ENCODE data around the gene SPATA6L.

Gene SPATA6L

GRCh38 chr9:4579001-4579400 is 87.3 kb downstream of the SPATA6L start:
- Mint-ChIP-seq H3K4me3 (no peak overlapping the region), H3K27me3 (no peaks in the 10 kb centered on the region), H3K36me3 (ENCODE audit: low read depth) (no peaks in the 10 kb centered on the region), H3K4me1 (ENCODE audit: low read depth) (no peaks in the 10 kb centered on the region), H3K9me3 (no peaks in the 10 kb centered on the region), H3K27ac (no peak overlapping the region)
- intact Hi-C loops (cut with micrococcal nuclease), result no loop called here

GRCh38 chr9:4576448-4576847 is 89.8 kb downstream of the SPATA6L start:
- Mint-ChIP-seq H3K27ac (no peak overlapping the region), H3K9me3 (no peaks in the 10 kb centered on the region), H3K4me3 (no peak overlapping the region), H3K4me1 (ENCODE audit: low read depth) (no peaks in the 10 kb centered on the region), H3K27me3 (no peaks in the 10 kb centered on the region), H3K36me3 (ENCODE audit: low read depth) (no peaks in the 10 kb centered on the region)
- intact Hi-C loops (cut with micrococcal nuclease), result no loop called here

- H3K4me3 Mint-ChIP-seq, result no peak overlapping the region
- H3K27ac Mint-ChIP-seq, result no peak overlapping the region
- H3K4me1 Mint-ChIP-seq (ENCODE audit: low read depth), result no peaks in the 10 kb centered on the region
- no peaks in the 10 kb centered on the region for H3K36me3 Mint-ChIP-seq (ENCODE audit: low read depth)
- H3K9me3 Mint-ChIP-seq, result no peaks in the 10 kb centered on the region
- intact Hi-C loops (cut with micrococcal nuclease), result no loop called here
- H3K27me3 Mint-ChIP-seq, result no peaks in the 10 kb centered on the region
Measured at GRCh38 chr9:4575997-4576396, 90.3 kb downstream of the SPATA6L start.

GRCh38 chr9:4574657-4575243 is 91.5 kb downstream of the SPATA6L start:
- Mint-ChIP-seq H3K4me3 (no peak overlapping the region), H3K4me1 (ENCODE audit: low read depth) (no peaks in the 10 kb centered on the region), H3K36me3 (ENCODE audit: low read depth) (no peaks in the 10 kb centered on the region), H3K27ac (no peak overlapping the region), H3K9me3 (no peaks in the 10 kb centered on the region), H3K27me3 (no peaks in the 10 kb centered on the region)
- intact Hi-C loops (cut with micrococcal nuclease), result no loop called here

- Mint-ChIP-seq H3K4me1 (ENCODE audit: low read depth) (no peaks in the 10 kb centered on the region), H3K27me3 (no peaks in the 10 kb centered on the region), H3K9me3 (no peaks in the 10 kb centered on the region), H3K27ac (no peak overlapping the region), H3K36me3 (ENCODE audit: low read depth) (no peaks in the 10 kb centered on the region), H3K4me3 (no peak overlapping the region)
- intact Hi-C loops (cut with micrococcal nuclease), result no loop called here
Measured at GRCh38 chr9:4573634-4574389, 92.5 kb downstream of the SPATA6L start.

- Mint-ChIP-seq H3K27ac (no peak overlapping the region), H3K4me1 (ENCODE audit: low read depth) (no peaks in the 10 kb centered on the region), H3K4me3 (no peak overlapping the region), H3K27me3 (no peaks in the 10 kb centered on the region), H3K9me3 (no peaks in the 10 kb centered on the region), H3K36me3 (ENCODE audit: low read depth) (no peaks in the 10 kb centered on the region)
- intact Hi-C loops (cut with micrococcal nuclease), result no loop called here
Measured at GRCh38 chr9:4573176-4573575, 93.1 kb downstream of the SPATA6L start.

- Mint-ChIP-seq H3K36me3 (ENCODE audit: low read depth) (no peaks in the 10 kb centered on the region), H3K4me3 (no peak overlapping the region), H3K9me3 (no peaks in the 10 kb centered on the region), H3K27me3 (peaks cover 2% of the 10 kb centered on the region), H3K4me1 (ENCODE audit: low read depth) (no peaks in the 10 kb centered on the region), H3K27ac (no peak overlapping the region)
- intact Hi-C loops (cut with micrococcal nuclease), result no loop called here
Measured at GRCh38 chr9:4572184-4572826, 94.0 kb downstream of the SPATA6L start.

GRCh38 chr9:4569101-4569500 is 97.2 kb downstream of the SPATA6L start:
- no peaks in the 10 kb centered on the region for H3K4me1 Mint-ChIP-seq (ENCODE audit: low read depth)
- no peaks in the 10 kb centered on the region for H3K36me3 Mint-ChIP-seq (ENCODE audit: low read depth)
- H3K27me3 Mint-ChIP-seq, result peaks cover 2% of the 10 kb centered on the region
- intact Hi-C loops (cut with micrococcal nuclease), result no loop called here
- H3K9me3 Mint-ChIP-seq, result peaks cover 10% of the 10 kb centered on the region
- H3K4me3 Mint-ChIP-seq, result no peak overlapping the region
- H3K27ac Mint-ChIP-seq, result no peak overlapping the region

GRCh38 chr9:4567601-4568000 is 98.7 kb downstream of the SPATA6L start:
- intact Hi-C loops (cut with micrococcal nuclease), result no loop called here
- Mint-ChIP-seq H3K4me3 (no peak overlapping the region), H3K9me3 (peaks cover 10% of the 10 kb centered on the region), H3K27ac (no peak overlapping the region), H3K27me3 (peaks cover 2% of the 10 kb centered on the region), H3K36me3 (ENCODE audit: low read depth) (no peaks in the 10 kb centered on the region), H3K4me1 (ENCODE audit: low read depth) (no peaks in the 10 kb centered on the region)

- peaks cover 10% of the 10 kb centered on the region for H3K9me3 Mint-ChIP-seq
- no peak overlapping the region for H3K27ac Mint-ChIP-seq
- no peaks in the 10 kb centered on the region for H3K4me1 Mint-ChIP-seq (ENCODE audit: low read depth)
- intact Hi-C loops (cut with micrococcal nuclease), result no loop called here
- H3K4me3 Mint-ChIP-seq, result no peak overlapping the region
- no peaks in the 10 kb centered on the region for H3K36me3 Mint-ChIP-seq (ENCODE audit: low read depth)
- peaks cover 2% of the 10 kb centered on the region for H3K27me3 Mint-ChIP-seq
Measured at GRCh38 chr9:4566806-4567205, 99.5 kb downstream of the SPATA6L start.

- Mint-ChIP-seq H3K27ac (no peak overlapping the region), H3K27me3 (peaks cover 2% of the 10 kb centered on the region), H3K36me3 (ENCODE audit: low read depth) (no peaks in the 10 kb centered on the region), H3K4me3 (no peak overlapping the region), H3K4me1 (ENCODE audit: low read depth) (no peaks in the 10 kb centered on the region), H3K9me3 (peaks cover 10% of the 10 kb centered on the region)
- intact Hi-C loops (cut with micrococcal nuclease), result no loop called here
Measured at GRCh38 chr9:4563105-4563504, 103.2 kb downstream of the SPATA6L start.

GRCh38 chr9:4559261-4560182 is 106.8 kb downstream of the SPATA6L start:
- no peaks in the 10 kb centered on the region for H3K9me3 Mint-ChIP-seq
- H3K36me3 Mint-ChIP-seq (ENCODE audit: low read depth), result no peaks in the 10 kb centered on the region
- H3K4me3 Mint-ChIP-seq, result no peak overlapping the region
- H3K27ac Mint-ChIP-seq, result no peak overlapping the region
- no peaks in the 10 kb centered on the region for H3K27me3 Mint-ChIP-seq
- H3K4me1 Mint-ChIP-seq (ENCODE audit: low read depth), result no peaks in the 10 kb centered on the region
- intact Hi-C loops (cut with micrococcal nuclease), result no loop called here

- no peak overlapping the region for H3K4me3 Mint-ChIP-seq
- H3K9me3 Mint-ChIP-seq, result no peaks in the 10 kb centered on the region
- no peaks in the 10 kb centered on the region for H3K36me3 Mint-ChIP-seq (ENCODE audit: low read depth)
- no peaks in the 10 kb centered on the region for H3K4me1 Mint-ChIP-seq (ENCODE audit: low read depth)
- no peaks in the 10 kb centered on the region for H3K27me3 Mint-ChIP-seq
- intact Hi-C loops (cut with micrococcal nuclease), result no loop called here
- H3K27ac Mint-ChIP-seq, result no peak overlapping the region
Measured at GRCh38 chr9:4558371-4558998, 107.8 kb downstream of the SPATA6L start.
